Mucosa of descending colon (tissue), 3 donors: Measurements from ENCODE around the gene TKTL1. TPM values are rescaled to one million over a fixed set of nuclear protein-coding genes. Genes with fewer than 3 reads are reported as not detected.

Experiments
- ATAC-seq: fragments of 200-7000 bp; cut with Tn5 transposase; one replicate; pipeline ENCODE4 v1.9.1; 2020; ENCODE audit warnings: mild to moderate bottlenecking, moderate library complexity
- DNase-seq, 3 donors: peaks; one replicate each; pipeline ENCODE4 v3.0.0-alpha.2; 2020
- H3K36me3 ChIP-seq: fragments of 200-600 bp; one replicate; pipeline ENCODE4 v1.8.0; 2021; ENCODE audit warnings: low read depth, mild to moderate bottlenecking
- H3K4me1 ChIP-seq: fragments of 200-600 bp; one replicate; pipeline ENCODE4 v1.8.0; 2021; ENCODE audit warnings: low read depth, mild to moderate bottlenecking
- H3K4me3 ChIP-seq: fragments of 200-600 bp; one replicate; pipeline ENCODE4 v1.8.0; 2021; ENCODE audit warnings: mild to moderate bottlenecking
- H3K9me3 ChIP-seq: fragments of 200-600 bp; one replicate; pipeline ENCODE4 v1.8.0; 2021; ENCODE audit warnings: mild to moderate bottlenecking
- CTCF ChIP-seq: fragments of 200-600 bp; IDR thresholded peaks from one replicate; pipeline ENCODE4 v1.8.0; 2022; ENCODE audit warnings: antibody characterized with exemption, mild to moderate bottlenecking
- intact Hi-C, 2 donors: fragments of 100-400 bp; cut with DNase I in 1 of 2; cut with micrococcal nuclease in 1 of 2; formaldehyde crosslinking; loops; one replicate each; pipeline versions ENCODE4 v1.11.0 to v1.11.1; 2022; cut with DNase I, micrococcal nuclease
- total RNA-seq, 3 donors: library from RNA; stranded (reverse); fragmentation: NEBNext Ultra II Directional in 2 of 3; extraction: Animal tissue kit (Norgen Biotek cat#: 25700) in 2 of 3; gene quantifications; one replicate each; pipeline versions ENCODE4 v1.2.1 to v1.2.4, GENCODE V29; 2021 to 2023
- donor health status: DM: no; HTN: no; CAD: no; lungs with moderate emphysema.
- donor health status: DM: no; HTN: no; CAD: no.
- donor health status: DM: no; HTN: yes; CAD: no.

TKTL1 gene
- total RNA-seq, 3 donors from 2014 or later, result not detected

GRCh38 chrX:154348646-154349358 lies 53.2 kb downstream of the TKTL1 start:
- H3K4me1 ChIP-seq, result peaks cover 5% of the 10 kb centered on the region
- H3K9me3 ChIP-seq, result no peaks in the 10 kb centered on the region
- no peak overlapping the region for H3K4me3 ChIP-seq
- TF ChIP-seq CTCF, result no peak
- DNase-seq, result peak in 2 of 3 donors; percentile 23 to 53
- no peak for ATAC-seq
- intact Hi-C loops, result no loop called here
- no peaks in the 10 kb centered on the region for H3K36me3 ChIP-seq

GRCh38 chrX:154349359-154349935 lies 53.9 kb downstream of the TKTL1 start:
- no peak overlapping the region for H3K4me3 ChIP-seq
- intact Hi-C loops, result no loop called here
- ATAC-seq, result no peak
- H3K4me1 ChIP-seq, result peaks cover 5% of the 10 kb centered on the region
- peak in 1 of 3 donors; percentile 50 for DNase-seq
- no peaks in the 10 kb centered on the region for H3K9me3 ChIP-seq
- H3K36me3 ChIP-seq, result no peaks in the 10 kb centered on the region
- no peak for TF ChIP-seq CTCF

- no peak overlapping the region for H3K4me3 ChIP-seq
- no peak for TF ChIP-seq CTCF
- no peaks in the 10 kb centered on the region for H3K9me3 ChIP-seq
- H3K4me1 ChIP-seq, result peaks cover 5% of the 10 kb centered on the region
- ATAC-seq (no peak), DNase-seq (peak in 1 of 3 donors; percentile 54)
- intact Hi-C loops, result no loop called here
- H3K36me3 ChIP-seq, result no peaks in the 10 kb centered on the region
Observed at GRCh38 chrX:154349979-154350378, 54.4 kb downstream of the TKTL1 start.

GRCh38 chrX:154350429-154351182 lies 55.0 kb downstream of the TKTL1 start:
- Histone ChIP-seq H3K36me3 (no peaks in the 10 kb centered on the region), H3K9me3 (no peaks in the 10 kb centered on the region), H3K4me1 (peaks cover 5% of the 10 kb centered on the region), H3K4me3 (no peak overlapping the region)
- DNase-seq (peak in 1 of 3 donors; percentile 46), ATAC-seq (peak; percentile 50)
- intact Hi-C loops, result no loop called here
- no peak for TF ChIP-seq CTCF

- Histone ChIP-seq H3K36me3 (no peaks in the 10 kb centered on the region), H3K9me3 (no peaks in the 10 kb centered on the region), H3K4me3 (no peak overlapping the region), H3K4me1 (peaks cover 5% of the 10 kb centered on the region)
- intact Hi-C loops, result no loop called here
- TF ChIP-seq CTCF, result no peak
- peak; percentile 65 to 79 (median 67) for DNase-seq
- ATAC-seq, result peak; percentile 79
Observed at GRCh38 chrX:154351183-154352011, 55.8 kb downstream of the TKTL1 start.
